Dermis microvascular lymphatic vessel endothelial cell (primary cell): ENCODE results near the gene TMIGD1. TPM values are rescaled to one million over a fixed set of nuclear protein-coding genes. Genes with fewer than 3 reads are reported as not detected.

Experiments used
- DNase-seq, 2 donors: peaks; one replicate each; pipeline versions ENCODE4 v3.0.0 to v3.0.0-alpha.2; 2010; ENCODE audit warnings: low read depth in 2 of 2
- total RNA-seq: library from RNA; depleted of rRNA; stranded (reverse); fragments of >200 nt; gene quantifications from 2 replicates; pipeline ENCODE4 v1.2.1, GENCODE V29; 2014

TMIGD1 gene
- total RNA-seq, 1 donor from 2014 or later, result not detected

GRCh38 chr17:30332057-30332542 is 1.8 kb downstream of the TMIGD1 start:
- DNase-seq, result peak in 1 of 2 donors; percentile 5

DNA sequence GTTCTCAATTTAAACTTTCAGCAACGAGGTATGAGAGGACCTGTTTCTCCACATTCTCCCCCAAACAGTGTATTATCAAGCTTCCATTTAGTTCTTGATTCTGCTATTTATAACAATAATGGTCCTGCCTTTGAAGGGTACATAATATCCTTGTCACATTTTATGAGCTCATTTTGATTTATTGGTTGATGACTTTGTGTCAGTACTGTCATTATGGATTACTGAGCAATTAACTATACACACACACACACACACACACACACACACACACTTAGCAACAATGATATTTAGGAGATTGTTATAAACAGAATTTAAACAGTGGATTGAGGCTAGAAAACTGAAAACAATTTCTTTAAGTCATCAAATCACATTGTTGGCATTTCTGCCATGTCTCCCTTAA is 7.0 kb downstream of the TMIGD1 start:
- no peak for DNase-seq

DNA sequence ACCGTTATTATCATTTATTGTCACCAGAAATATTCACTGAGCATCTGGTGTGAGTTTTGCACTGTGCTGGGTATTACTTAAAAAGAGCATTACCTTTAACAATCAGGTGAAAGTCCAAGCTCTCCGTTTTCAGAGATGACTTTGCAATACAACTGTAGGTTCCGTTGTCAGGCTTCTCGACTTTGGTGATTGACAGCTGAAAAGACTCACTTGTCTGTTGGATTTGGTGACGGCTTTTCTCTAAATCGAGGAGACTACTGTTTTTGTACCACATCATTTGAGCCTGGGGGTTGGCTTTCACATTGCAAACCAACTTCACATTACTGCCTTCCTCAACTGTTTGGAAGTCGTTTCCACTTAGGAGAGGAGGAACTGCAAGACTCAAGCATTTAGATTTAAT is 9.1 kb downstream of the TMIGD1 start:
- no peak for DNase-seq

DNA sequence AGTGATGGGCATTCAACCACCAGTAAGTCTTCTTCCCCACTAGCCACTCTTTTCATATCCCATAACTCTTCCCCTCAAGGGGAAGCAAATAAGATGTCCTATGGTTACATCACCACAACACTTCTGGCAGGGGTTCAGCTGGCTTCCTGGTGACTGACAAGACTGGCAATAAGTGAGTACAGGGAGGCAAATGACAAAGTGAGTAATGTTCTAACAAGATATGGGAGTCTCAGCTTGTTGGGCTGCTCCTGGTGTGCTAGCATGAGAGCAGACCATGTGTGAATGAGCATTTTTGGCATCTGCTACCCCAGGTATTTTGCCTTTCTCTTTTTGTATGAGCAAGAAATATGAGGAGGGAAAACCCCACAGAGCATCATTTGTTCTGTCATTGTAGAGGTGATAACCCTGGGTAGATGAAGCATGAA is 9.9 kb downstream of the TMIGD1 start:
- DNase-seq, result peak in 1 of 2 donors; percentile 56

- no peak for DNase-seq
Observed at GRCh38 chr17:30323262-30323894, 10.5 kb downstream of the TMIGD1 start.

GRCh38 chr17:30321314-30321713 is 12.5 kb downstream of the TMIGD1 start:
- DNase-seq, result no peak

- peak; percentile 6 to 31 for DNase-seq
Observed at GRCh38 chr17:30318155-30318554, 15.7 kb downstream of the TMIGD1 start.

DNA sequence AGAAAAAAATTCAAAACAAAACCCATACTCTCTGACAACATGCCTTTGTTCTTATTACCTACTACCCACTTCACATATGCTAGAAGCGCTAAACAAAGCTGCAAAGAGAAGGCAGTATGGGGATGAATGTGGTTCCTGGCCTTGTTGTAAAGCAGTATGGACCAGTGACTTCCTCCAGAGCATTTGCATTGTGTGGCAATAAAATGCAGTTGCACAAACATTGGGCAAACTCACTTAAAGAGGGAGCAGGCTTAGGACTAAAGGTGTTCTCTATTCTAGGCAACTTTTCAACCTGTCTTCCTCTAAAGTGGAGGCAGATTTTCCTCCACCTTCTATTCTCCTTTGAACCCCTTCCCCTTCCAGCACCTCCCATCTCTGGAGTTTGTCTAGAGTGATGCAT is 17.1 kb downstream of the TMIGD1 start:
- DNase-seq, result no peak

DNA sequence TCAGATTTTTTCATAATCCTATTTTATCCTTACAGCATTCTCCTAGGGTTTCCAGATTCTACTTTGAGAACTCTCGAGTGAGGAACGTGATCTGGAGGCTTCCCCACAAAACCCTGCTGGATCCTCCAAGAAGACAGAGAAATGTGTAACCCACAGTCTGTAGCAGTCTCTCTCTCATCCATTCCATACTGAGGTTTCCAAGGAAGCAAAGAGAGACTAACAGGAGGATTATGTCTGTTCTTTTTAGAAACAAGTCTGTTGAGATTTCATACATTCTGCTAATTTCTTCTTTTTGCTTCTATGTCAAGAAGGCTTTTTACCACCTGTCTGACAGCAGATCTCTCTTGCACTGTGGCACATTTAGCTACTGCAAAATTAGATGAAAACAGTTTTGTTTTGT is 18.8 kb downstream of the TMIGD1 start:
- DNase-seq, result no peak

DNA sequence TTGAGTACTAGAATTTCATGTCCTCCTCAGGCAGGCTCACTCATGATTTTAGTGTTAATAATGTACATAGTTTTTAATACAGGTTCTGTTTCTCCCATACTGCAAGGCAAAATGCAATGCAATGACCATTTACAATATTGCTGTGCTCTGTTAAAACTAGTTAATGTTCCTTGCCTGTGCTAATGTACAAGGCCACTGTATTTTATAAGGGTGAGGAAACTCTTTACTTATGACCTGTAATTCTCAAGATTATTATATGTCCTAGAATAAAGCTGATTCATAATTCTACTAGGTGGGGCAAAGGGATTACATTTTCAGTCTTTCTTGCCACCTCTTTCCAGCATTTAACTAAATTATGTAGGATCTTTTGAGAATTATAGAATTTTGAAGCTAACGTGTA is 19.4 kb downstream of the TMIGD1 start:
- no peak for DNase-seq

- no peak for DNase-seq
Observed at GRCh38 chr17:30312226-30312625, 21.6 kb downstream of the TMIGD1 start.

DNA sequence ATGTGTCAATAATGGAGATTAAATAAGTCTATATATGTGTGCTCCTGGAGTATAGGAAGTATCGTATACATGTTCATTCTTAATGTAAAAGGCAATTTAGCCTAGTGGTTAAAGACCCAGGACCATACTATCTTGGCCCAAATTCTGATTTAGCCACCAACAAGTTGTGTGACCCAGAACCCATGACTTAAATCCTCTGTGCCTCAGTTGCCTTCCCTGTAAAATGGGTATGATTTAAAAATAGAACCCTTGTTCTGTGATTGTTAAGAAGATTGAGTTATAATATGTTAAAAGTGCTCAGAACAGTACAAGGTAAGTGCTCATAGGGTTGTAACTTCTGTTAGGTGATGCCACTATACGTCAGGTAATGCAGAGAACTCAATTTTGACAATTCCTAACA is 23.3 kb downstream of the TMIGD1 start:
- DNase-seq, result no peak

DNA sequence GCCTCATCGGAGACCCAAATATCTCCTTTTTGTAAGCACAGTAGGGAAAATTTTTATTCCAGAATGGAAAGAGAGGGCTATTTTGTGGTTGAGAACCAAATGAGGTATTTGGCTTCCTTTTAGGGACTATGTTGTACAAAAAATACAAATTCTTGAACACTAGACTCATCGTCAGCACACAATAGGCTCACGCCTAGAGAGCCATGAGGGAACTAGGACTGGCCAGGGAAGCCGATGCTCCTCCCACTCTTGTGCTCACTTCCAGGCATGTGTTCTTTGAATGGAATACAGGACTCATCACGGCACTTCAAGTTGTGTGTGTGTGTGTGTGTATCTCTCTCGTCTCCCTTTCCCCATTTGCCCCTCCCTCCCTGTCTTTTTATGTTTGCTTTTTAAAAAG is 24.3 kb downstream of the TMIGD1 start:
- DNase-seq, result no peak

DNA sequence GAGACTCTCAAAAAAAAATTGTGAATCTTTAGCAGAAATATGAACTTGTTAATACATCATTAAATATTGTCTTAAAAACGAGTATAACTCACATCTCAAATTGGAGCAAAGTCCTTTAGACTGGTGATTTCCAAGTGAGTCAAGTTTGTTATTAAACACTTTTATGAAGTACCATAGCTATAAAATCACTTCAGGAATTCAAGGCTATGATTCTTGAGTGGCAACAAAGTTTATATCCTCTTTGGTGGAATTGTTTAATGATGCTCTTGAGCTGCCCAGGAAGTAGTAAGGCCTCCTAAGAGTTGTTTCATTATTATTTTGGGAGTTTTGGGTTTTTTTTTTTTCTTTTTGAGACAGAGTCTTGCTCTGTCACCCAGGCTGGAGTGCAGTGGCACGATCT is 25.5 kb downstream of the TMIGD1 start:
- no peak for DNase-seq

DNA sequence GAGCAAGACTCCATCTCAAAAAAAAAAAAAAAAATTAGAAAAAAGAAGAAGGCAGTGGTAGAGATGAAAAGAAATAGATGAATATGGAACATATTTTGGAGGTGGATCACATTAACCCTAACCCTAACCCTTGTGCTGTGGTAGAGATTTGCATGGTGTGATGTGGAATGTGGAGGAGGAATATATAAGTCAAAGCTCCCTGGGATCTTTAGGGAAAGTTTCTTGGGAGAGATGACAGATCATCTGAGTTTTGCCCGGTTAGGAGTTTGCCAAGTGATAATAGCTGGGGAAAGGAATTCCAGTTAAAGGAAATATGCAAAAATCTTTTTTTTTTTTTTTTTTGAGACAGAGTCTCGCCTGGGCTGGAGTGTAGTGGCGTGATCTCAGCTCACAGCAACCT is 29.1 kb downstream of the TMIGD1 start:
- DNase-seq, result no peak

- no peak for DNase-seq
Observed at GRCh38 chr17:30302241-30302640, 31.6 kb downstream of the TMIGD1 start.

DNA sequence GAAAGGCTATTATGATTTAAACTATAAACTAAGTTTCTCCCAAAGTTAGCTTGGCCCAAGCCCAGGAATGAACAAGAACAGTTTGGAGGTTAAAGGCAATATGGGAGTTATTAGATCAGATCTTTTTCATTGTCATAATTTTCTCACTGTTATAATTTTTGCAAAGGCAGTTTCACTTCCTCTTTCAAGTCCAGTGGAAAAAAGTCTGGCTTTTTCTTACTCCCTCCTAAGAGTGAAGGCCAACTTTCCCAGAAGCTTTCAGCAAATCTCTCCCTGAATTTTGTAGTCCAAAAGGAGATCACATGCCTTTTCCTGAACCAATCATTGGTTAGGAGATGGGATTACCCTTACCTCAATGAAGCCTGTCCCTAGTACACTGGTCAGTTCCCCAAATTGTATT is 33.0 kb downstream of the TMIGD1 start:
- DNase-seq, result no peak

DNA sequence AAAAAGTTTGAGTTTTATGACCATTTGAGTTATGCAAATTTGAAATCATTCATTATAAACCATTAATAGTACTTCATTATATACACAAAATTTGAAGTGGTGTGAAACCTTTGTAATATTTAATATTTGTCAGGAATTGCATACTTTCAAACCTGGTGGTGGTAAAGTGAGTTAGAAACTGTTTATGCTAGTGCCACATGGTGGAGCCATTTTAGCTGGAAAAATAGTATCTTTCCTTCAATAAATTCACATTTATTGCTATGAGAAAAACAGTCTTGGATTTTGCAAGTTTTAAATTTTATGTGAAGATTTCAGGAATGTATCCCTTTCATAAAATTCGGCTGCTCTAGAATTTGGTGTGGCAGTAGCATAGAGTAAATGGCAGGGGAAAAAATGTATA is 34.9 kb downstream of the TMIGD1 start:
- peak in 1 of 2 donors; percentile 35 for DNase-seq

DNA sequence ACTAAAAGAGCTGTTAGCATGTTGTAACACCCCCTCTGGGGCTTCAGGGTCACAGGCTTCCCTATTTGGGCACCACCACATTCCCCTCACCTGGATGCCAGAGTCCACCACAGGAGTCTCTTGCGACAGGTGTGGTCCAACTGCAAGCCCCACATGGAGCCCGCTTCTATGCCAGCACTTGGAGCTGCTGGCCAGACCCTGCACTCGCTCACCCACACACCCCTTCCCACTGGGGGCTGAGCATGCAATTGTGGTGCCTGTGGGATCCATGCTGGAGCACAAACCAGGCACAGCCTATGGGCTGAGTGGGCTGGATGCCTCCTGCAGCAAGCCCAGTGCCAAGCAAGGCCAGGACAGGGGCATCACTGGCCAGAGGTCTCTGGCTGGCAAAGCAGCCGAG is 36.1 kb downstream of the TMIGD1 start:
- no peak for DNase-seq

DNA sequence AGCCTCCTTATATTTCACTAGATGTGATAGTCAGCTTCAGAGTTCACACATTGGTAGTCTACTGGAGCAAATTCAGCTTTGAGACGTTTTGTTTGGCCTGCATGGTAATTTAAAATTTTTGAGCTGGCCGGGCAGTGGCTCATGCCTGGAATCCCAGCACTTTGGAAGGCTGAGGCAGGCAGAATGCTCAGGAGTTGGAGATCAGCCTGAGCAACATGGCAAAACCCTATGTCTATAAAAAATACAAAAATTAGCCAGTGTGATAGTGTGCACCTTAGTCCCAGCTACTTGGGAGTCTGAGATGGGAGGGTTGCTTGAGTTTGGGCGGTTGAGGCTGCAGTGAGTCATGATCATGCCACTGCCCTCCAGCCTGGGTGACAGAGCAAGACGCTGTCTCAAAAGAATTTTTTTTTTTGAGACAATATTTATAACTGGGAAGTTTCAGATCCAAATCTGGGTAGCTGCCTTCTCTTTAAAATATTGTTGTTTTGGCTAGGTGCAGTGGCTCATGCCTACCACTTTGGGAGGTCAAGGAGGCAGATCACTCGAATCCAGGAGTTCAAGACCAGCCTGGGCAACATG is 37.3 kb downstream of the TMIGD1 start:
- no peak for DNase-seq

- peak in 1 of 2 donors; percentile 40 for DNase-seq
Observed at GRCh38 chr17:30292286-30292858, 41.5 kb downstream of the TMIGD1 start.

- DNase-seq, result peak; percentile 54 to 88
Observed at GRCh38 chr17:30291543-30292285, 42.1 kb downstream of the TMIGD1 start, which contains the start of gene BLMH. TSS of gene BLMH (minus strand) at chr17:30291944. CDS start at chr17:30291819, 125 bp downstream.
